Femur (tissue), 1 donor: ENCODE measurements around the gene MRPS18C.
"Not testable (repeated sequence)": the region's sequence is repeated elsewhere in the genome, so short reads cannot be mapped to it uniquely, and the experiment has no call there.

Source experiments
- DNase-seq: peaks from one replicate; pipeline ENCODE4 v3.0.0-alpha.2; 2017

MRPS18C gene

GRCh38 chr4:83455281-83456183 is at the start of gene MRPS18C, which contains the start of gene HELQ:
Gene MRPS18C, plus strand, starts transcription at chr4:83456058. Its CDS starts 20 bp downstream, at chr4:83456078.
Gene HELQ, minus strand, starts transcription at chr4:83455823. Its CDS starts 130 bp downstream, at chr4:83455693.
- DNase-seq, result peak; percentile 98

GRCh38 chr4:83408908-83409307 is 47.0 kb upstream of the MRPS18C start:
- DNase-seq, result no peak

DNA sequence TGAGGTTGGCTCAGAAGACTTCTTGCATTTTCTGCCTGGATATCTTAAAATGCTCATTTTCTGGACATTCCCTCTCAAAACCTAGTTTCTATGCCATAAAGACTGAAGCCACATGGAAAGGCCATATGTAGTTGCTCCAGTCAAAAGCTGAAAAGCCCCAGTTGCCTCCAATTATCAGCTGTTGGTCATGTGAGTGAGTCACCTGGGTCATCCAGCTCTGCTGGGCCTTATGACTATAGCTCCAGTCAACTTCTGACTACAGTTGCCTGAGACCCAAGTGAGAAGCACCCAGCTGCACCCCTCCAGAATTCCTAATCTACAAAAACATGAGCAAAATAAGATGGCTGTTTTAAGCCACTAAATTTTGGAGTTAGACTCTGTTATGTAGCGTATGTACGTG is 42.2 kb upstream of the MRPS18C start:
- no peak for DNase-seq

DNA sequence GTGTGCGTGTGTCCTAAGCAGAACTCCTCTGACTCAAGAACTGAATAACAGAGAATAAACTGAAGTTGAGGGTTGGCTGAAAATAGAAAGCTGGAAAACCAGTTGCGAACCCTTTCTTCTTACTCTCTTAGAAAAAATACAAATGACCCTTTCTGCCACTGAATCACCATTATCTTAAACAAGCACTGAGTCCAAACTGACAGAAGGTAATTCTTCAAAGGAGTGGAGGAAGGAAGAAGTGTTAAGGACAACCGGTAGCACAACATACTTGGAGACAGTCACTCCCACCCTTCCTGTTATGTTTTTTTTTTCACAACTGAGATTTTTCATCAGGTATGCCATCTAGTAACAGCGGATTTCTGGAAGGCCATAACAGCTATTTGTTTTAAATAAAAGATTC is 38.3 kb upstream of the MRPS18C start:
- no peak for DNase-seq

GRCh38 chr4:83418211-83418610 is 37.6 kb upstream of the MRPS18C start:
- DNase-seq, result no peak

DNA sequence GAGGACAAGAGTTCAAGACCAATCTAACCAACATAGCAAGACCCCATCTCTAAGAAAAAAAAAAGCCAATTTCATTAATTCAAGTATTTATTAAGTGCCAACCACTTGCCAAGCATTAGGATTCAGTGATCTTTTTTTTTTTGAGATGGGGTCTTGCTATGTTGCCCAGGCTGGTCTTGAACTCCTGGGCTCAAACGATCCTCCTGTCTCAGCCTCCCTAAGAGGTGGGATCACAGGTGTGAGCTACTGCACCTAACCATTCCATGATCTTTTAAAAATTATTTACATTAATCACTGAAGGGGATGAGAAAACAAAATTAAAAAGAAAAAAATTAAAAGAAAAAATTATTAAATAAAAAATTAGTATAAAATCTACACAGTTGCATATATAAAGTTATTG is 24.7 kb upstream of the MRPS18C start:
- no peak for DNase-seq

DNA sequence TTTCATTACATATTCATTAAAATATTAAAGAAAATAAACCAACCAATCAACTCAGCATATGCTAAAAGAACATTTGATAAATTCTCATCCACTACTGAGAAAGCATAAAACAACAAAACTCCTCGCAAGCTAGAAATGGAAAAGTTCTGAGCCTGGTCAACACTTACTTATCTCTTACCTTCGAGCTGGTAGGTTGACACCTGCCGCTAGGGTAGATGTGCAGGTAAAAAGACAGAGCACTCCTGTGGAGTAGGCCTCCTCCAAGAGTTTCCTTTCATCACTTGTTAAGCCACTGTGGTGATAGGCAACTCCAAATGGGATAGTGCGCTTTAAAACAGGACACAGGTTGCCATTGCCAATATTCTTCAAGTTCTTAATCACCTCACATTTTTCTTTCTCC is 19.2 kb upstream of the MRPS18C start:
- DNase-seq, result no peak

DNA sequence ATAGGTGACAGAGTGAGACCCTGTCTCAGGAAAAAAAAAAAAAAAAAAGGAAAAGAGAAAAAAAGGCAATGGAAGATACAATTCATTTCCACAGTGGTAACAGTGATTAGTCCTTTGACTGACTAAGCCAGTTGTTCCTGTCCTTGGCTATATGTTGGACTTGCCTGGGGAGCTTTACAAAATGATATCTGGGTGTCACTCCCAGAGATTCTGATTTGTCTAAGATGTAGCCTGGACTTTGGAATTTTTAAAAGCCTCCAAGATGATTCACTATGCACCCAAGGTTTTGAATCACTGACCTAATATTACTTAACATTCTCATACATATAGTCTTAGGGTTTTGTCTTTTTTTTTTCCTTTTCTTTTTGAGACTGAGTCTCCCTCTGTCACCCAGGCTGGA is 17.1 kb upstream of the MRPS18C start:
- DNase-seq, result no peak

DNA sequence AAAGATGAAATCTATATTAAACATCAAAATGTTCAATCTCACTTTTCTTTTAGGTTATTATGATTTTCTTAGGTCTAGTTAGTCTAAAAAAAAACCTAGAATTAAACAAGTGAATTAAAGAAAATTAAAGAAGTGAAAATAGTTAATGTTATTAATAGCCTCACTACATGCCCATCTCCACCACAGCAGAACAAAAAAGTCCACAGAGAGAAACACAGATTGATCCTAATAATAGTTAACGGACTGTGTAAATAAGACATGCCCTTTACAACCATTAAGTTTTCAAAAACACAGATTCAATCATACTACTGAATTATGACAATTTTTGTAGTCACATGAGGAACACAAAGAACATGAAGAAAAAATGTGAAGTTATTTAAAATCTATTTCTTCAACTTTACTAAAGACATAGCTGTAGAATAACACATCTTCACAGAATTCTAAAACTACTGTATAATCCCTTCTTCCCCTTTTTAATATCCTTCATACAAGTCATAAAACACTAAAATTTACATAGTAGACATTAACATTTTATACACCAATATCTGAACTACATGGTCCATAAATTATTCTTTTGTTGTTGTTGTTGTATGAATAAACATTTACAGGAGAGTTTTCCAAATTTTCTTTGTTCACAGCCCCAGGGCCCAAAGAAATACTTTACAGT is 15.6 kb upstream of the MRPS18C start:
- DNase-seq, result no peak

GRCh38 chr4:83440899-83441298 is 15.0 kb upstream of the MRPS18C start:
- no peak for DNase-seq

DNA sequence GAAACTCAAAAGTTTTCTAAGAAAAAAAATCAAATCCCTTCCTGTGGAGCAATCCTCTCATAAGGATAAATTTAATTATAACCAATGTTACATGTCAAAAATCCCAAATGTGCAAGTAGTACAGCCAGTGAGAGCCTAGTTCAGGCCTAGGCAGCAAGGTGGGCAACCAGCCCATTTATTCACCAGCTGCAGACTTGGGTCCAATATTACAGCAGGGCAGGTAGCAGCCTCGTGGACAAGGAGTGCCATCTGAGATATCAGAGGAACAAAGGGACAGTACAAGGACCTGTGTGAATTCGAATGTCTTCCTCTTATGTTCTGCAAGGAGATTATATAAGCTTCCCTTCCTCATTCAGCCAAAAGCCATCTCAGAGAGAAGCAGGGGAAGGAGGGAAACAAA is 6.8 kb upstream of the MRPS18C start:
- no peak for DNase-seq

- DNase-seq, result no peak
Observed at GRCh38 chr4:83454686-83455085, 1.2 kb upstream of the MRPS18C start.

- no peak for DNase-seq
Observed at GRCh38 chr4:83456184-83456501, 285 bp downstream of the MRPS18C start.

GRCh38 chr4:83473423-83473822 is 17.6 kb downstream of the MRPS18C start:
- no peak for DNase-seq

DNA sequence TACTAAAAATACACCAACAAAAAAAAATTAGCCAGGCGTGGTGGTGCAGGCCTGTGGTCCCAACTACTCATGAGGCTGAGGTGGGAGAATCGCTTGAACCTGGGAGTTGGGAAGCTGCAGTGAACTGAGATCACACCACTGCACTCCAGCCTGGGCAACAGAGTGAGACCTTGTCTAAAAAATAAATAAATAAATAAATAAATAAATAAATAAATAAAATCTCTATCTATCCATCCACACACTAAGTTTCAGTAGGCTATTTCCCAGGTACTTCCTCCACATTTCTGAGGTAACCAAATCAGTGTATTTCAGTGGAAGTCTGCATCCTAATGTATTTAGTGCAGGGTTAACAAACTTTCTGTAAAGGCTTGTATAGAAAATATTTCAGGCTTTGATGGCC is 18.1 kb downstream of the MRPS18C start:
- DNase-seq, result no peak

GRCh38 chr4:83484500-83485461 is 28.9 kb downstream of the MRPS18C start, which contains the start of gene ABRAXAS1:
Gene ABRAXAS1, minus strand, starts transcription at chr4:83485100. Its CDS starts 28 bp downstream, at chr4:83485072.
- DNase-seq, result peak; percentile 97

DNA sequence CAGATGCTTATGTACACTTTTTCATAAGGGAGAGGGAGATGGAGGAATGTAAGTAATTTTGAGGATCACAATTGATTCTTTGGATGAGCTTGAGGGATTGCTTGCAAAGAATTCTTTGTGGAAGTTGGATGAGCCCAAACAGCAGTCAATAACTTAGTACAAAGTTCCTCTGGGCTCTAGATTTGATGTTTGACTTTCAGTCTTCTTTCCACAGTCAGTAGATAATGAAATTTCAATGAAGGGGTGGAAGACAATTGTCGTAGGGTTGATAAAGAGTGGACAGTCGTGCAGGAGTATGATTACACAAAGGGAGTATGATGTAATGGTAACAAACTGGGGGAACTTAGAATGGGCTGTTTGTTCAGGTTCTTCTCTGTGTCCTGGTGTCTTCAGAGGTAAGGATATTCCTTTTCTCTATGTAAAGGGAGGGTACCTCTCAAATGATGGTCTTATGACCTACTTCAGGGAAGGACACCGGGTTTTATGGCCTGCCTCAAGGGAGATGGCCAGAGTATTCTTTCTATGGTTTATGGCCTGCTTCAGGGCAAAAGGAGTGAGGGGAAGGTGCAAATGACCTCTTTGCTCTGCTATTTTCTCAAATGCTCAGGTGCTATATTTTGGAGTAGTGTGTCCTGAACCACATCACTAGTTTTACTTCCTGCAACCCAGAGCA is 30.7 kb downstream of the MRPS18C start:
- DNase-seq, result no peak

GRCh38 chr4:83489711-83490326 is 34.0 kb downstream of the MRPS18C start:
- no peak for DNase-seq

- no peak for DNase-seq
Observed at GRCh38 chr4:83490876-83491450, 35.1 kb downstream of the MRPS18C start.

DNA sequence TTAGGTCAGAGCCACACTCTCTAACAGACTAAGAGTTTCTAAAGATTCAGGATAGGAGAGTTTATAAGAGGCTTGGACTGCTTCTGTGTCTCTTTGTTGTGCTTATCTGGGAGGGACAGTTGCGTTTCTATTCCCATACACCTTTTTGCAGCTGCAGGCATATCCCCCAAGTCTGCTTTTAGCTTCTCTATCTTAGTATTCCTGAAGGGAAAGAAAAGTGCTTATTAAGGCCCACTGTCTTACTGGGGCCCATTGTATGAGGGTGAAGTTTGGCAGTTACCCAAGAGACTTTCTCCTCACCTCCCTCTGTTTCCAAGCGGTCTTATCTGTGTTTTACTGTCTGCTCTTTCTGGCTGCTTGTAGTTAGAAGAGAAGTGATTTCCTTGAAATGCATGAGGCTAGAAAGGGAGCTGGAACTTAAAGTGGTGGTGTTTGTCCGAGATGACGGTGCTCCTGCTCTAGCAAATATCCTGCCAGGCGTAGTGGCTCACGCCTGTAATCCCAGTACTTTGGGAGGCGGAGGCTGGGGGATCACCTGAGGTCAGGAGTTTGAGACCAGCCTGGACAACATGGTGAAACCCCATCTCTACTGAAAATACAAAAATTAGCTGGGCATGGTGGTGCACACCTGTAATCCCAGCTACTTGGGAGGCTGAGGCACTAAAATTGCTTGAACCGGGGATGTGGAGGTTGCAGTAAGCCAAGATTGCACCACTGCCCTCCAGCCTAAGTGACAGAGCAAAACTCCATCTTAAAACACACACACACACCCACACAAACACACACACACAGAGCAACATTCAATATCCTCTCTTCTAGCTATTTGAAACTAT is 40.4 kb downstream of the MRPS18C start:
- DNase-seq, result not testable (repeated sequence)

DNA sequence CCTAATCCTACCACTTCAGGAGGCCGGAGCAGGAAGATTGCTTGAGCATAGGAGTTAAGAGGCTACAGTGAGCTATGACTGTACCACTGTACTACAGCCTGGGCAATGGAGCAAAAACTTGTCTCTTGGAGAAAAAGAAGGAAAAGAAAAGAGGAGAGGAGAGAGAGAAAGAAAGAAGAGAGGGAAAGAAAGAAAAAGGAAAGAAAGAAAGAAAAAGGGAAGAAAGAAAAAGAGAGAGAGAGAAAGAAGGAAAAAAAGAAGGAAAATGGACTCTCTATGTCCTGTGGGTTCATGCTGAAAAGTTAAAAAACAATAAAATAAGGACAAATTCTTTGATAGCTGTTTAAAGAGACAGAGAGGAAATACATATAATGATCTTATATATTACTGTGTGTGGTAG is 42.3 kb downstream of the MRPS18C start:
- DNase-seq, result no peak
